Skeletal muscle cell (primary cell): Measurements from ENCODE around the gene TIMM8B.
"Not testable (repeated sequence)": the region's sequence is repeated elsewhere in the genome, so short reads cannot be mapped to it uniquely, and the experiment has no call there.

Experiments
- DNase-seq: peaks from one replicate; pipeline ENCODE4 v3.0.0-alpha.2; 2010; ENCODE audit warnings: low read depth
- H3K4me3 ChIP-seq: 2 replicates; pipeline ENCODE4 v1.5.1; 2011; ENCODE audit warnings: low read depth, mild to moderate bottlenecking, control low read depth, low read length, moderate library complexity

Gene TIMM8B

GRCh38 chr11:112087212-112087611, 656 bp upstream of the TIMM8B start:
- peak overlapping the region; percentile 100 for H3K4me3 ChIP-seq
- no peak for DNase-seq

GRCh38 chr11:112085822-112086421, 634 bp downstream of the TIMM8B start:
- DNase-seq, result no peak

DNA sequence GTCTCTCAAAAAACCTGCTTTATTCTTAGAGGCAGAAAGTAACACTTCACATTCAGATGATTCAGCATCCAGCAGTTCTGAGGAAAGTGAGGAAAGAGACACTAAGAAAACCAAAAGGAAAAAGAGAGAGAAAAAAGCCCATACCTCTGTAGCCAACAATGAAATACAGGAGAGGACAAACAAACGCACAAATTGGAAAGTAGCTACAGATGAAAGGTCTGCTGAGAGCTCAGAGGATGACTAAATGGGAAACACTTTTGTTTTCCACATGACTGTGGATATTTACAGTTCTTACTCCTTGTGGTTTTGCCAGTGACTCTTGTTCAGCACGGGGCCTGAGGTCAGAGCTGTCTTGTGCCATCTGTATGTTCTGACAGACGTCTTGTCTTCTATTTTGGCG, 3.8 kb downstream of the TIMM8B start:
- H3K4me3 ChIP-seq, result no peak overlapping the region
- peak; percentile 4 for DNase-seq

More at GRCh38 chr11:112085822-112086421, 634 bp downstream of the TIMM8B start:
- peak overlapping the region; percentile 100 for H3K4me3 ChIP-seq

DNA sequence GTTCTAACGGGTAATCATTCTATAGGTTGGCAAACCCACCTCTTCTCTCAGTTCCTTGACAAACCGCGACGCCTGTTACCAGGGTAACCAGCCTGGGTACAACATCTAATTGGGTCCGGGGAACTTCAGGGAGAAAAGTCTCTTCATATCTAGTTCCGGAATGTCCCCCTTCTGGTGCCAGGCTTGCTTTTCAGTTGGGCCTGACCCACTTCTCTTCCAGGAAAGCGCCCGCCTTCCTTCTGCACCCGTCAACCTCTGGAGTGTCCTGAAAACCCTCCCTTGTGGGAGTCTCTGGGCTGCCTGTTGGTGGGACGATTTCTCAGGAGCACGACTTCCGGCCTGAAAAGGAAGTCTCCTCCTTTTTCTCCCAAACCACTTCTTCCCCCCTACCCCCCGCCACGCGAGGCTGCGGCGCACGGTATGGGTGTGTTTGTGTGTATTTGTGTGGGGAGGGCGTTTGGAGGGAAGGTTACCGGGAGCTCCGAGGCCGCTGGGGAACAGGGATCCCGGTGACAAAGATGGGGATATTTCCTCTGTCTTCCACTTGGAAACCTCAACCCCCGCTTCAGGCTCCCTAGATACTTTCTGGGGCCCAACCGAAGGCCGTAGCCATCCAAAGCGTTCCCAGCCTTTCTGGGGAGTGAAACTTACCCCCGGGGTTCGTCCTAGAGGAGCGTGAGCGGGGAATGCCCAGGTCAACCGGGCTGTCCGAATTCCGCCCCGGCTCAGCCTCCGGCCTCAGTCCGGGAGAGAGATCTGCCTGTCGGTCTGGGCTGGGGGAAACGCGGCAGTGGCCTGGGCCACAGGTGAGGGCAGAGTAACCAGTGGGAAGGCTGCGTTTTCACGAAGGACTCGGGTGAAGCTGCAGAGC, 12.4 kb downstream of the TIMM8B start, which contains the start of the genes NKAPD1 and PIH1D2:
Gene NKAPD1 (plus strand): TSS at position 359 of the 871 bp plus-strand sequence. CDS start 1,276 bp downstream, outside the sequence.
Gene PIH1D2 (minus strand): TSS at position 77 of the 871 bp plus-strand sequence. CDS start 843 bp downstream, outside the sequence.
- peak within 1 kb of the TSS; percentile 89 for H3K4me3 ChIP-seq
- DNase-seq, result peak; percentile 59

- H3K4me3 ChIP-seq, result no peak overlapping the region
- DNase-seq, result no peak
Observed at GRCh38 chr11:112062923-112063322, 23.6 kb downstream of the TIMM8B start.

DNA sequence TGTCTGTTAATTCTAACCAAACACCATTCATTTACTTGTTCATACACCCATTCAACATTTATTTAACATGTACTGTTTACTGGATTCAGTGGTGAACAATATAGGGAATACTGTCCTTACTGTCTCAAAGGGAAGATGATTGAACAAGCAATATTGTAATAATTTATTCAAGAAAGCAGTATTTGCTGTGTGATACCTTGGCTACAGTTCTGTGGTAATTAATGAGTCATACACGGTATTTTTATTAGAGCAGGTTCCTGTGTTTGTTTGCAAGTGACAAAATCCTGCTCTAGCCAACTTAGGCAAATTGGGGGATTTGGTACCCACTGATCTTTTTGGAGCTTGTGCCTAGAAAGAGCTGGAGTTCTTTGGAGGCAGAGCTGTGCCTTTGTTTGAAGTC, 28.5 kb downstream of the TIMM8B start:
- H3K4me3 ChIP-seq, result no peak overlapping the region
- no peak for DNase-seq

- DNase-seq, result no peak
- H3K4me3 ChIP-seq, result no peak overlapping the region
Observed at GRCh38 chr11:112057170-112057569, 29.4 kb downstream of the TIMM8B start.

- no peak for DNase-seq
- H3K4me3 ChIP-seq, result no peak overlapping the region
Observed at GRCh38 chr11:112051768-112052167, 34.8 kb downstream of the TIMM8B start.

GRCh38 chr11:112050721-112051120, 35.8 kb downstream of the TIMM8B start:
- no peak for DNase-seq
- H3K4me3 ChIP-seq, result no peak overlapping the region

DNA sequence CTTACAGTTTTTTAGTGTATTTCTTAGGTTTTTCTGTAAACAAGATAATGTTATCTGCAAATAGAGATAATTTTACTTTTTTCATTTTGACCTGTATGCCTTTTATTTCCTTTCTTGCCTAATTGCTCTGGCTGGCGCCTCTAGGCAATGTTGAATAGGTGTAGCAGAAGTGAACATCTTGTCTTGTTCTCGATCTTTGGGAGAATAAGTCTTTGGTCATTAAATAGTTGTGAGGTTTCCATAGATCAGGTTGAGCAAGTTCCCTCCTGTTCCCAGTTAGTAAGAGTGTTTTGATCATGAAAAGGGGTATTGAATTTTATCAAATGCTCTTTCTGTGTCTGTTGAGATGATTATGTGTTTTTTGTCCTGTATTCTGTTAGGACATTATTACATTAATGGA, 36.8 kb downstream of the TIMM8B start:
- DNase-seq, result no peak
- no peak overlapping the region for H3K4me3 ChIP-seq

DNA sequence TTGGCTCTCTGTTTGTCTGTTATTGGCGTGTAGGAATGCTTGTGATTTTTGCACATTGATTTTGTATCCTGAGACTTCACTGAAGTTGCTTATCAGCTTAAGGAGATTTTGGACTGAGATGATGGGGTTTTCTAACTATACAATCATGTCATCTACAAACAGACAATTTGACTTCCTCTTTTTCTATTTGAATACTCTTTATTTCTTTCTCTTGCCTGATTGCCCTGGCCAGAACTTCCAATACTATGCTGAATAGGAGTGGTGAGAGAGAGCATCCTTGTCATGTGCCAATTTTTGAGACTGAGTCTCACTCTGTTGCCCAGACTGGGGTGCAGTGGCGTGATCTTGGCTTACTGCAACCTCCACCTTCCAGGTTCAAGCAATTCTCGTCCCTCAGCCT, 38.3 kb downstream of the TIMM8B start:
- not testable (repeated sequence) for DNase-seq

DNA sequence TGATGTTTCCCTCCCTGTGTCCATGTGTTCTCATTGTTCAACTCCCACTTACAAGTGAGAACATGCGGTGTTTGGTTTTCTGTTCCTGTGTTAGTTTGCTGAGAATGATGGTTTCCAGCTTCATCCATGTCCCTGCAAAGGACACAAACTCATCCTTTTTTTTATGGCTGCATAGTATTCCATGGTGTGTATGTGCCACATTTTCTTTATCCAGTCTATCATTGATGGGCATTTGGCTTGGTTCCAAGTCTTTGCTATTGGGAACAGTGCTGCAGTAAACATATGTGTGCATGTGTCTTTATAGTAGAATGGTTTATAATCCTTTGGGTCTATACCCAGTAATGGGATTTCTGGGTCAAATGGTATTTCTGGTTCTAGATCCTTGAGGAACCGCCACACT, 39.9 kb downstream of the TIMM8B start:
- not testable (repeated sequence) for DNase-seq, H3K4me3 ChIP-seq

More for the DNA sequence above, 38.3 kb downstream of the TIMM8B start:
- H3K4me3 ChIP-seq, result not testable (repeated sequence)

DNA sequence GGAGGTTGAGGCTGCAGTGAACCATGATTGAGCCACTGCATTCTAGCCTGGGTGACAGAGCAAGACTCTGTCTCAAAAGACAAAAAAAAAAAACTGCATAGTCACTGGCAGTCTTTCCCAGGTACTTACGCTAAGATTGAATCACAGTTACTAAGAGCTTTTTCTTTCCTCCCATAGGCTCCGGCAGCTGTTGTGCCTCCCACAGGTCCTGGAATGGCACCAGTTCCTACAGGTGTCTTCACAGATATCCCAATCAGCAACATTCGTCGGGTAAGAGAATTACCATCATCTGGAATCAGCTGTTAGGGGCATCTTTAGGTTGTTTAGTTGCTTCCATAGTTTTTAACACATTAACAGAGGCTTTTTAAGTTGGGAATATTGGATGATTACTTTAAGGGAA, 41.6 kb downstream of the TIMM8B start:
- no peak overlapping the region for H3K4me3 ChIP-seq
- DNase-seq, result no peak

GRCh38 chr11:112042961-112043304, 43.6 kb downstream of the TIMM8B start:
- no peak overlapping the region for H3K4me3 ChIP-seq
- no peak for DNase-seq

DNA sequence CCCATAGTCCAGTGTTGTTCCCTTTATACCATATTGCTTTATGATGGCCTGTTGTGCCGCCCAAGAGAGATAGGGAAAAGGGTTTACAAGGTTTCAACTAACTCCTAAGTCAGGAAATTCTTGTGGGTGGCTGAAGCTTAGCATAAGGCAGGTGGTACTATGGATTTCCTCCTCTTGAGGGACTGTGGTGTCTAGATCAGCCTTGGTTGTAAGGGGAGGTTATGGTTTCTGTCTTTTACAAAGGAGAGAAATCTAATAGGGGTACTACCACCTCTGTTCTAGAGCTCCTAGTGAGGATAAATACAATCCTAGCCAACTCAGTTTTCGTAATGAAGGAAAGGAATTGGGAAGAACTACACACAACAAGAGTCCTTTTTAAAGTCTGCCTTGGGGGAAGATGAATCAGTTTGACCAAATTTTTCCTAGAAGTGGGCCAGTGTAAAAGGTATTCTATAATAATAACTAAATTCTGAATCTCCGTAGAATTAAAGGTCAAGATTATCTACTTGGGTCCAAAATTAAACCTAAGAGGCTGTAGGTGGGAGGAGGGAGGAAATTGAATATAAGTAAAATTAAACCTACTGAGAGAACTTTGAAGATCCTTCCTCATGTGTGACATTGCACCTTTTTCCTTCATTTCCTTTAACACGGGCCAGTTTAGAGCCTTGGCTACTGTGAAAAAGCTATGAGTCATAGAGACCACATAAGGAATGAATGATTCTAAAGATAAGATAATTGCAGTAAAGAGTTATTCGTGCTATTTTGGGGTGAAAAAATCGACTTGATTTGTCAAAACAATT, 44.2 kb downstream of the TIMM8B start:
- no peak overlapping the region for H3K4me3 ChIP-seq
- DNase-seq, result no peak

DNA sequence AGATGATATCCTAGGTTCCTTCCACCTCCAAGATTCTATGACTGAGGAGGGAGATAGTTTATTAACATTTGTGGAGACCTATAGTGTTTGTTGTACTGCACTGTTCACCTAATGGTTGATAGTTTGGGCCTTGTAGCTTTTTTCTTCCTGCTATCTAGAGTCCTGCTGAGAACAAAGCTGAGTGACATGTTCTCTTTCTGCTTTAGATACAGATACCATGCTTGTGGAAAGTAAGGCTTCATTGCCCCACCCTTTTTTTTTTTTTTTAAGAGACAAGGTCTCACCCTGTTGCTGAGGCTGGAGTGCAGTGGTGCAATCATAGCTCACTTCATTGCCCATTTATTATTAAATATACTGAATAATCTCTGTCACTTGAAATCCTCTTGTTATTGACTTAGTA, 49.0 kb downstream of the TIMM8B start:
- no peak for DNase-seq
- no peak overlapping the region for H3K4me3 ChIP-seq
